ENCODE results near the gene TTLL10.

TTLL10 gene

DNA sequence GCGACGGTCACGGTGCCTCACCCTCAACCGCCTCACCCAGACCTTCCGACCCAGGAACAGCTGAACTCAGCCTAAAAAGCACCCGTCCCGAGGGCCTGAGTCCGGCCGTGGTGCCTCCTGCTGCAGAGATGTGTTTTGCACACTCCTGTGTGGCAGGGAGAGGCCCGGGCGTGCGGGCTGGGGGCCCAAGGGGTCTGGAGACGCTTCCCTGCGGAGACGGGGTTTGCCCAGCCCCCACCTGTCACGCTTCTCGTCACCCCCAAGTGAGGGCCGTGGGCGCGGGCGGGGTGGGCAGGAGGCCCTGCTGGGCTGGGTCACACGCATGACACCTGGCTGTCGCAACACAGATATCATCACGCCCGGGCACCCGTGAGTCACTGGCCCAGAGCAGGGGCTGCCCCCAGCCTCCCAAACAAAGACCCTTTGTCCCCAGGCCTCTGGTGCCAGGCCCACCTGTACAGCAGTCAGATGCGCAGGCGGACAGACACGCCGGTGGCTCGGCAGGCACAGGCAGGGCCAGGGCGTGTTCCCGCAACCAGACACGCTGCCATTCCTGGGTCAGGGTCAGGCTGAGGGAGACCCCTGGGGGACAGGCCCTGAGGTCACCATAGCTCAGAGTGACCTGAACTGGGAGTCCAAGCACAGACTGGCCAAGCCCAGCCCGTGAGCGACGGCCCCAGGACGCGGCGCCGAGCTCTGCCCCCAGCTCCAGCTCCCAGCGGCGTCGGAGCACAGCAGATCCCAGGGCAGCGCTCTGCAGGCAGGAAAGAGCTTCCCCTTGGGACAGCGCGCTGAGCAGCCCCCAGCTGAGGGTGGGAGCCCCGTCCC is 64.4 kb downstream of the TTLL10 start:
- no peak for DNase-seq (ENCODE audit: low read depth)

GRCh38 chr1:1238702-1239178 is 65.1 kb downstream of the TTLL10 start:
- DNase-seq (ENCODE audit: low read depth) = no peak

- no peak for DNase-seq (ENCODE audit: low read depth)
Measured at GRCh38 chr1:1239227-1239613, 65.5 kb downstream of the TTLL10 start.

- DNase-seq (ENCODE audit: low read depth) = no peak
Measured at GRCh38 chr1:1239614-1240347, 66.1 kb downstream of the TTLL10 start.

- no peak for DNase-seq (ENCODE audit: low read depth)
Measured at GRCh38 chr1:1240348-1240732, 66.7 kb downstream of the TTLL10 start.

GRCh38 chr1:1240822-1241587 is 67.3 kb downstream of the TTLL10 start:
- DNase-seq (ENCODE audit: low read depth) = no peak

GRCh38 chr1:1241588-1242219 is 68.0 kb downstream of the TTLL10 start:
- DNase-seq (ENCODE audit: low read depth) = no peak

DNA sequence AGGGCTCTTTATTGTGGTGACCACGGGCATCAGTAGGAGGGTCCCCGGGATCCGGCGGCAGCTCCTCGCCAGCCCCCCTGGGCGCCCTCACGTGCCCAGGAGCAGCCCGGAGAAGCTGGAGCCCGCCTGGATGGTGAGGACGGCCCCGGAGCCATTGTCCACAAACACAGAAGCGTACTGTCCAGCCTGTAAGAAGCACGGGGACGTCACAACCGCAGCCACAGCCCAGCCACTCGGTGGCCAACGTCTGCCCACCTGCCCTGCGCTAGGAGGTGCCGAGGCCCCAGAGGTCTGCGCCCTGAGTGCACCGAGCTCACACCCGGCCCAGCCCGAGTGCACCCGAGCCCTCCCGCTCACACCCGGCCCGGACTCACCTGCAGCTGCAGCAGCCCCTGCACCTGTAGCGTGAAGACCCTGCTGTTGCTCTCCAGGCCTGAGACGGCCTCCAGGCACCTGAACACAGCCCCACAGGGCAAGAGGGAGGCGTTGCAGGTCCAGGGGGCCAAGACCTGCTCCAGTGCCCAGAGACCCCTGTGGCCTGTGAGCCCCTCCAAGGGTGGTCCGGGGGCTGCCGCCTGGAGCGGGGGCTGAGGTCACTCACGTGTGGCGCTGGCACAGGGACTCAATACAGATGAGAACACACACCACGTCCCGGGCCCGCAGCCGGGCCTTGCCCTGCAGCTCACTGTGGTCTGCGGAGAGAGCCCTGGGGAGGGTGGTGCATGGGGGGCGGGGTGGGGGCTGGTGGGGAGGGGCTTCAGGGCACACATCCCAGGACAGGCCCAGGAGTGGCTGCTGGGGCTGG is 69.0 kb downstream of the TTLL10 start:
- no peak for DNase-seq (ENCODE audit: low read depth)

DNA sequence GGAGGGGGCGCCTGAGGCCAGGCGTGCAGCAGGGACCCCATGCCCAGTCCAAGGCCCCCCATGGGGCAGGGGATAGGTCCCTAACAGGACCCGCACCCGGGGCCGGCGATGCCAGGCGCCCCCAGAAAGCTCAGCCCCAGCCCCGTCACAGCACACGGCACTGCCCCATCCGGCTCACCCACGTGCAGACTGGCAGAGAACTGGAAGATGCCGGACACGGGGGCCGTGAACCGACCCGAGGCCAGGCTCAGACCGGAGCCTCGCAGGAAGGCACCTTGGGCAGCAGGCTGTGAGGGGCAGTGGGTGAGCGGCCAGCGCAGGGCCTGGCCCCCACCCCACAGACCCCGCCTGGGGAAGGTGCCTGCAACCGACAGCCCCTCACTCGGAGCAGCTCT is 69.6 kb downstream of the TTLL10 start:
- no peak for DNase-seq (ENCODE audit: low read depth)

GRCh38 chr1:1243807-1244191 is 70.1 kb downstream of the TTLL10 start:
- no peak for DNase-seq (ENCODE audit: low read depth)

- no peak for DNase-seq (ENCODE audit: low read depth)
Measured at GRCh38 chr1:1244192-1244811, 70.6 kb downstream of the TTLL10 start.

DNA sequence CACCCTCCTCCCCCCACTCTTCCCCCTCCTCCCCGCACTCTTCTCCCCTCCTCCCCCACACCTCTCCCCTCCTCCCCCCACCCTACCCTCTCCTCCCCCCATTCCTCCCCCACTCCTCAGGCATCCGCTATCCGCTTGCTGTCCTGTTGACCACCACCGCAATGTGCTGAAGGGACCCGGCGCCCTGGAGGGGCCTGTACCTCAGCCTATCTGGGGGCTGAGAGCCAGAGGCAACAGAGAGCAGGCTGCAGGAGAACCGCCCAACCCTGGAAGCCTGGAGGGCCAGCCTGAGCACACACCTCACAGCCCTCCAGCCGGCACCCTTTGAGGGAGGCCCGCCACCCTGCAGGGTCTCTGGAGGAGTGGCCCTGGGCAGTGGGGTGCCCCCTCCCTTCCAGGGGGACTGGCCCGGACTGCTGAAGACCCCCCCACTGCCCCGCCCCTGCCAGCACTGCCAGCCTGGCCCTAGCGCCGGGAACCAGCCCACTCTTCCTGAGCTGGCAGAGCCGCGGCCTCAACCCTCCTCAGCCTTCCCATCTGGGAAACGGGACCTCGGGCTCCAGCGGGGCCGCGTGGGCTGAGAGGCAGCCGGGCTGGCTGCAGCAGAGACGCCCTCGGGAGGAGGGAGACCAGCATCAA is 71.6 kb downstream of the TTLL10 start:
- DNase-seq (ENCODE audit: low read depth) = no peak

GRCh38 chr1:1245817-1246576 is 72.3 kb downstream of the TTLL10 start:
- no peak for DNase-seq (ENCODE audit: low read depth)

GRCh38 chr1:1246577-1247340 is 73.1 kb downstream of the TTLL10 start, which contains the start of gene C1QTNF12:
TSS of gene C1QTNF12 (minus strand) at chr1:1246722. CDS start at chr1:1246690, 32 bp downstream.
- no peak for DNase-seq (ENCODE audit: low read depth)

DNA sequence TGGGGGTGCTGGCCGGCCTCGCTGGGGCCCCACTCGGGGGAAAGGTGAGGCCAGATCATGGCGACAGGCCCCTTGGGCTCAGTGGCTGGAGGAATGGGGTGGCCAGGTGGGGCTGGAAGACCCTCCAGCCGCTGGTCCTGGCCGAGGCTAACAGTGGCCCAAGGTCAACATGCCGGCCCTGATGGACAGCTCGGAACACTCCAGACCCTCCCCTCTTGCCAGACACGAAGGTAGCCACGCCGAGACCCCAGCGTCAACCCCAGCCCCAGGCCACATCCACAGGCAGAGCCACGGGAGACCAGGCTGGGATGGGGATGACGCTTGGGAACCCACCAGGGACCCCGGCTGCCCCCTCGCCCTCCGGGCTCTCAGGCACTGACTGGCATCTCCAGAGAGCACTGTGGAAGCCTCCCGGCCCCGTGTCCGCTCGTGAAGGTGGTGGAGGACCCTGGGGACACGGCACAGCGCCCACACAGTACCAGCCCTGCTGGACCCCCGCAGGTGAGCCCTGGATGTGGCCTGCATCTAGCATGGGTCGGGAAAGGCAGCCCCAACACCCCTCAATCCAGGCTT is 73.7 kb downstream of the TTLL10 start:
- no peak for DNase-seq (ENCODE audit: low read depth)
